H54 (cell line): Measurements from ENCODE around the gene CCT8L2.
"Not testable (repeated sequence)": the region's sequence is repeated elsewhere in the genome, so short reads cannot be mapped to it uniquely, and the experiment has no call there.

ENCODE experiments used
- DNase-seq: peaks from one replicate; pipeline ENCODE4 v3.0.0; 2011; ENCODE audit warnings: low spot score, mixed read lengths; ENCODE audit not compliant: insufficient read length
- FAIRE-seq: peaks from 3 replicates; lab custom pipeline; 2011; peaks lifted over from hg19 to GRCh38; lab: Jason Lieb, UNC
- POLR2A ChIP-seq: IDR thresholded peaks from 2 replicates; pipeline ENCODE4 v1.6.1; 2011; ENCODE audit warnings: low read depth, mild to moderate bottlenecking, low read length

Gene CCT8L2

DNA sequence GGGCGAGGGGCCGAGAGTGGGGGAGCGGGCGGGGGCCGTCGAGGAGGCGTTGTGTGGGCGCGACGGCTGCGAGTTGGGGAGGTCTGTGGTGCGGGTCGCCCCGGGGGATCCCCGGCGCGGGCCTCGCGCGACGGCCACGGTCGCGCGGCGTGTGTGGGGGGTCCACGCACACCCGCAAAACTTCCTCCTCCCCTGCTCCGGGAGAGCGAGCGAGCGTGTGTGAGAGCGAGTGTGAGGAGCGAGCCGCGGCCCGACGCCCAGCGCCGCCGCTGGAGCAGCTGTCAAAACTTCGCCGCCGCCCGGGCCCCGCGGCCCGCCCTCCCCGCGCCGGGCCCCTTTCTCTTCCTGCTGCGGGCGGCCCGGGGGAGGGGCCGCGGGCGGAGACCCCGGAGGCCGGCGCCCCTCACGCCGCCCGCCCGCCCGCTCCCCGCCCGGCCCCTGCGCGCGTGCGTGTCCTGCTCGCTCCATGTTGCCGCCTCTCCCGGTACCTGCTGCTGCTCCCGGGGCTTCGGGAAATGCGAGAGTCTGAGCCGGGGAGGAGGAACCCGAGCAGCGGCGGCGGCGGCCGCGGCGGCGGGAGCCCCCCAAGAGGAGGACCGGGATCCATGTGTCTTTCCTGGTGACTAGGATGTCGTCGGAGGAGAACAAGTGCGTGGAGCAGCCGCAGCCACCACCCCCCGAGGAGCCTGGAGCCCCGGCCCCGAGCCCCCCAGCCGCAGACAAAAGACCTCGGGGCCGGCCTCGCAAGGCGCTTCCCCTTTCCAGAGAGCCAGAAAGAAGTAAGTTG lies 9.0 kb upstream of the CCT8L2 start:
- no peak for TF ChIP-seq POLR2A
- DNase-seq (no peak), FAIRE-seq (no peak)

GRCh38 chr22:16600644-16601436 lies 8.2 kb upstream of the CCT8L2 start:
- DNase-seq, FAIRE-seq: not testable (repeated sequence)

- not testable (repeated sequence) for DNase-seq, FAIRE-seq
Measured at GRCh38 chr22:16599648-16600047, 7.0 kb upstream of the CCT8L2 start.

GRCh38 chr22:16595251-16595650 lies 2.6 kb upstream of the CCT8L2 start:
- not testable (repeated sequence) for FAIRE-seq, DNase-seq

GRCh38 chr22:16594026-16594425 lies 1.4 kb upstream of the CCT8L2 start:
- FAIRE-seq (no peak), DNase-seq (no peak)
- TF ChIP-seq POLR2A, result no peak

DNA sequence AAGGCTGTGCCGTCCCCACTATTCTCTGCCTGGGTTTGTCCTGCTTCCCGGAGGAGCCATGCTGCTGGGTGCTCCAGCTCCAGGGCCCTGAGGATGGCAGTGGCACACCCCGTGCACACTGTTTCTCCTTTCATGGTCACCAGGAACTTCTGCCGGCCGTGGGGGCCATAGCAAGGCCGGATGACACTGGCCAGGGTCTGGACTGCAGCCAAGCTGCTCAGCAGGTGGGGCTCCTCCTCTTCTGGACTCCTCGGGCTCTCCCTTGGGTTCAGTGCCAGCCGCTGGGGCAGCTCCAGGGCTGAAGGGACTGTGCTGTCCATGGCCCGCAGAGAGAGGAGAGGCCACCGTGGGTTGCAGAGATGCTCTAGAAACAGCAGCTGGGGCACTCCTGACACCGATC lies 379 bp downstream of the CCT8L2 start:
- DNase-seq, FAIRE-seq: not testable (repeated sequence)

DNA sequence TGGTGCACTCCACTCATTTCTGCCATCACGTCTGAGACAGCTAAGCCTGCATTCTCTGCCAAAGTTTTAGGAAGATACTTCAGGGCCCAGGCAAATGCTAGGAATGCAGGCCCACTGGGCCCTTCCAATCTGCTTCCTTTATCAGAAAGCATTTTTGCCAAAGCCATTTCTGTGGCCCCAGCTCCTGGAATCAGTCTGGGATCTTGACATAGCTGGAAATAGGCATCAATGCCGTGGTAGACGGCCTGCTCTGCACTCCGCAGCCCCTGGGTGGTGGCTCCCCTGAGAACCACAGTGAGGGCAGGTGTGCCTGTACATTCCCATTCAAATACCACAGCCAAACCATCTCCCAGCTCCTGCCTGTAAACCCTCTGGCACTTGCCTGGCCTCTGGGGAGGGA lies 1.5 kb downstream of the CCT8L2 start:
- not testable (repeated sequence) for DNase-seq, FAIRE-seq

DNA sequence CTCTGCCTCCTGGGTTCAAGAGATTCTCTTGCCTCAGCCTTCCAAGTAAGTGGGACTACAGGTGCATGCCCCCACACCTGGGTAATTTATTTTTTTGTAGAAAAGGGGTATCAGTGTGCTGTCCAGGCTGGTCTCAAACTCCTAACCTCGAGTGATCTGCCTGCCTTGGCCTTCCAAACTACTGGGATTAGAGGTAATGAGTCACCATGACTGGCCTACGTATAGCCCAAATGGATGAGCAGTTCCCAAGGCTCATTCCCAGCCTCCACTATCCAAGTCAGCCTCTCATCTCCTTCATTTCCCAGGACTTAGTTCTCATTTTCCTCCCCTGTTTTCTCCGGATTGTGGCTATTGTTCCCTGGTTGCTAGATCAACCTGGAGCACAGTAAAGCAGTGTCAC lies 5.6 kb downstream of the CCT8L2 start:
- TF ChIP-seq POLR2A, result no peak
- no peak for DNase-seq
- no peak for FAIRE-seq

- DNase-seq (no peak), FAIRE-seq (no peak)
- TF ChIP-seq POLR2A, result no peak
Measured at GRCh38 chr22:16586170-16586569, 6.4 kb downstream of the CCT8L2 start.

DNA sequence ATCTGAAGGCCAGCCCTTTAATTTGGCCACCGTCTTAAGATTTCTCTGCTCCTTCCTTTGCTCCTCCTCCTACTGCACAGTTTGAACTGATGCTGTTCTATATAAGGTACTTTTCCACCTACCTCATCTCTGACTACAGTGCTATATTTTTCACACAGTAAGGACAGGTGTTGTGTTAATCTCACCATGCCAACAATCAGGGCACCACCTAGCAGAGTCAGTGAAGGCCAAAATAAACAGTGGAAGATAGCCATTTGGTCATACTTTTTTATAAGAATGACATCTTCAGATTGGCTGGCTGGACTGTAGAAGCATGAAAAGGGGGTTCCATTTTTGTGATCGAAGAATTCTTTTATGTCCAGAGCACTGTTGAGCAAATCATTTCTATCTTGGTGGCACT lies 11.7 kb downstream of the CCT8L2 start:
- not testable (repeated sequence) for FAIRE-seq, DNase-seq

DNA sequence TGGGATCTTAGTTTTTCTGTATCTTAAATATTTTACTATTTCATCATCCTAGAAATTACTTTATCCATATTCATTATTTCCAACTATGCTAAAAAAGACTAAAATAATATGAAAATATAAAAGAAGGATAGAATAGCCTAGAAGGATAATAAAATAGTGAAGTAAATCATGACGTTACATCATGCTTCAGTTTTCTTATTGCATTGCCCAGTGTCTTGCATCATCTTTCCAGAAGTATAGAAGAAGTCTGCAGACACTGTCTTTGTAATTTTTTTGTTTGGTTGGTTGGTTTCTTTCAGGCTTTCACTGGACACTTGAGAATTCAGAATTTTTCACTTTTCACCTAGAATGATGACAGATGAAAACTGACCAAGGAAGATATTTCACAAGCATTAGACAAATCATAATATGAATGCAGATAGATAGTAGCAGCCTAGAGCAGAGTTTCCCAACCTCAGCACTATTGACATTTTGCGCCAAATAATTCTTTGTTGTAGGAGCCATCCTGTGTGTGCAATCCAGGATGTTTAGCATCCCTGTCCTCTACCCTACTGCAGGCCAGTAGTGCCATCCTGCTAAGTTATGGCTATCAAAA lies 23.3 kb downstream of the CCT8L2 start:
- DNase-seq, FAIRE-seq: not testable (repeated sequence)

- TF ChIP-seq POLR2A, result no peak
- FAIRE-seq (no peak), DNase-seq (no peak)
Measured at GRCh38 chr22:16568425-16568758, 24.2 kb downstream of the CCT8L2 start.

GRCh38 chr22:16567617-16568424 lies 24.8 kb downstream of the CCT8L2 start:
- DNase-seq, FAIRE-seq: not testable (repeated sequence)

DNA sequence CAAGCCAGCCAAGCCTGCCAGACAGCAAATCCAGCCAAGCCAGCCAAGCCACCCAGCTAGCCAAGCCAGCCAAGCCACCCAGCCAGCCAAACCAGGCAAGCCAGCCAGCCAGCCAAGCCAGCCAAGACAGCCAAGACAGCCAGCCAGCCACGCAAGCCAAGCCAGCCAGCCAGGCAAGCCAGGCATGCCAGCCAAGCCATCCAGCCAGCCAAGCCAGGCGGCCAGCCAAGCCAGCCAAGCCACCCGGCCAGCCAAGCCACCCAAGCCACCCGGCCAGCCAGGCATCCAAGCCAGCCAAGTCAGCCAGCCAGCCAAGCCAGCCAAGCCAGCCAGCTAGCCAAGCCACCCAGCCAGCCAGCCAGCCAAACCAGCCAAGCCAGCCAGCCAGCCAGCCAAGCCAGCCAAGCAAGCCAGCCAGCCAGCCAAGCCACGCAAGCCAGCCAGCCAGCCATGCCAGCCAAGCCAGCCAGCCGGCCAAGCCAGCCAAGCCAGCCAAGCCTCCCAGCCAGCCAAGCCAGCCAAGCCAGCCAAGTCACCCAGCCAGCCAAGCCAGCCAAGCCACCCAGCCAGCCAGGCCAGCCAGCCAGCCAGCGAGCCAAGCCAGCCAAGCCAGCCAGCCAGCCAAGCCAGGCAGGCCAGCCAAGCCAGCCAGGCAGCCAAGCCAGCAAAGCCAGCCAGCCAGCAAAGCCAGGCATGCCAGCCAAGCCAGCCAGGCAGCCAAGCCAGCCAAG lies 26.0 kb downstream of the CCT8L2 start:
- not testable (repeated sequence) for DNase-seq, FAIRE-seq

DNA sequence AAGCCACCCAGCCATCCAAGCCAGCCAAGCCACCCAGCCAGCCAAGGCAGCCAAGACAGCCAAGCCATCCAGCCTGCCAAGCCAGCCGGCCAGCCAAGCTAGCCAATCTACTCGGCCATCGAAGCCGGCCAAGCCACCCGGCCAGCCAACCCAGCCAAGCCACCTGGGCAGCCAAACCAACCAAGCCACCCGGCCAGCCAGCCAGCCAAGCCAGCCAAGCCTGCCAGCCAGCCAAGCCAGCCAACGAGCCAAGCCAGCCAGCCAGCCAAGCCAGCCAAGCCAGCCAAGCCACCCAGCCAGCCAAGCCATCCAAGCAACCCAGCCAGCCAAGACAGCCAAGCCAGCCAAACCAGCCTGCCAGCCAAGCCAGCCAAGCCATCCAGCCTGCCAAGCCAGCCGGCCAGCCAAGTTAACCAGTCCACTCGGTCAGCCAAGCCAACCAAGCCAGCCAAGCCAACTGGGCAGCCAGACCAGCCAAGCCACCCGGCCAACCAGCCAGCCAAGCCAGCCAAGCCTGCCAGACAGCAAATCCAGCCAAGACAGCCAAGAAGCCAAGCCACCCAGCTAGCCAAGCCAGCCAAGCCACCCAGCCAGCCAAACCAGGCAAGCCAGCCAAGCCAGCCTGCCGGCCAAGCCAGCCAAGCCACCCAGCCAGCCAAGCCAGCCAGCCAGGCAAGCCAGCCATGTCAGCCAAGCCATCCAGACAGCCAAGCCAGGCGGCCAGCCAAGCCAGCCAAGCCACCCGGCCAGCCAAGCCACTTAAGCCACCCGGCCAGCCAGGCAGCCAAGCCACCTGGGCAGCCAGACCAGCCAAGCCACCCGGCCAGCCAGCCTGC lies 26.8 kb downstream of the CCT8L2 start:
- DNase-seq, FAIRE-seq: not testable (repeated sequence)

DNA sequence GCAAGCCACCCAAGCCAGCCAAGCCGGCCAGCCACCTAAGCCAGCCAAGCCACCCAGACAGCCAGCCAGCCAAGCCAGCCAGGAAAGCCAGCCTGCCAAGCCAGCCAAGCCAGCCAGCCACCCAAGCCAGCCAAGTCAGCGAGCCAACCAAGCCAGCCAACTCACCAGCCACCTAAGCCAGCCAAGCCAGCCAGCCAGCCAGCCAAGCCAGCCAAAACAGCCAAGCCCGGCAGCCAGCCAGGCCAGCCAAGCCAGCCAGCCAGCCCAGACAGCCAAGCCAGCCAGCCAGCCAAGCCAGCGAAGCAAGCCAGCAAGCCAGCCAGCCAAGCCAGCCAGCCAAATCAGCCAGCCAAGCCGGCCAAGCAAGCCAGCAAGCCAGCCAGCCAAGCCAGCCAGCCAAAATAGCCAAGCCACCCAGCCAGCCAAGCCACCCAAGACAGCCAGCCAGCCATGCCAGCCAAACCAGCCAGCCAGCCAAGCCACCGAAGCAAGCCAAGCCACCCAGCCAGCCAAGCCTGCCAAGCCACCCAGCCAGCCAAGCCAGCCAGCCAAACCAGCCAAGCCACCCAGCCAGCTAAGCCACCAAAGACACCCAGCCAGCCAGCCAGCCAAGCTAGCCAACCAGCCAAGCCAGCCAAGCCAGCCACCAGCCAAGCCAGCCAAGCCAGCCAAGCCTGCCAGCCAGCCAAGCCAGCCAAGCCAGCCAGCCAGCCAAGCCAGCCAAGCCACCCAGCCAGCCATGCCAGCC lies 27.6 kb downstream of the CCT8L2 start:
- not testable (repeated sequence) for DNase-seq, FAIRE-seq
